GM12878 (cell line): ENCODE results near the gene LYRM2. TPM values are rescaled to one million over a fixed set of nuclear protein-coding genes. Genes with fewer than 3 reads are reported as not detected.

Experiments
- ATAC-seq: fragments of 200-7000 bp; cut with Tn5 transposase; 3 replicates; pipeline ENCODE4 v1.9.1; 2020; ENCODE audit warnings: mild to moderate bottlenecking, moderate library complexity
- BruUV-seq: library from RNA; stranded (reverse); fragments of 400-500 nt; replicated peaks from 2 replicates; lab custom pipeline; 2021; lab: Mats Ljungman, UMichigan
- CTCF ChIA-PET: fragments of 300-600 bp; sonication (Branson Sonifier 250); formaldehyde crosslinking; extraction: SDS; loops from one replicate; lab custom pipeline; 2021; ENCODE audit warnings: inconsistent platforms; lab: Yijun Ruan, JAX
- POLR2A ChIA-PET: fragments of 350-600 bp; formaldehyde crosslinking; extraction: SDS; loops from one replicate; lab custom pipeline; 2021; ENCODE audit warnings: inconsistent platforms; lab: Charles Lee
- RAD21 ChIA-PET: fragments of 300-600 bp; sonication (Branson Sonifier 250); formaldehyde crosslinking; loops from one replicate; lab custom pipeline; 2023; ENCODE audit warnings: antibody characterized with exemption; ENCODE audit not compliant: unreplicated experiment; lab: Charles Lee
- SMC1A ChIA-PET: fragments of 300-600 bp; sonication (Branson Sonifier 250); formaldehyde crosslinking; loops from one replicate; lab custom pipeline; 2023; ENCODE audit not compliant: unreplicated experiment, uncharacterized antibody; lab: Charles Lee
- DNase-seq: peaks from one replicate; pipeline ENCODE4 v3.0.0-alpha.2; 2011; ENCODE audit warnings: low read depth, low spot score
- FAIRE-seq: peaks from 3 replicates; lab custom pipeline; 2011; peaks lifted over from hg19 to GRCh38; lab: Jason Lieb, UNC
- H2AFZ ChIP-seq: 2 replicates; pipeline ENCODE4 v1.6.0; 2011; ENCODE audit warnings: low read depth, low read length, control low read depth; ENCODE audit not compliant: control insufficient read depth
- H3K27ac ChIP-seq: 2 replicates; pipeline ENCODE4 v1.5.1; 2011; ENCODE audit warnings: control low read depth; ENCODE audit not compliant: control insufficient read depth, insufficient read depth
- H3K27me3 ChIP-seq, 2 experiments: replicated peaks in 1 of 2; 2 replicates each; pipeline versions ENCODE4 v1.6.0 to v1.6.1; 2011; ENCODE audit warnings: low read length in 1 of 2; ENCODE audit not compliant: control insufficient read depth in 2 of 2, insufficient read depth in 2 of 2
- H3K36me3 ChIP-seq, 2 experiments: 2 replicates each; pipeline ENCODE4 v1.5.1; 2011; ENCODE audit warnings: low read length in 1 of 2; ENCODE audit not compliant: control insufficient read depth in 2 of 2, insufficient read depth in 2 of 2
- H3K4me1 ChIP-seq: 2 replicates; pipeline ENCODE4 v1.6.1; 2011; ENCODE audit warnings: mild to moderate bottlenecking, low read length, moderate library complexity, mixed read lengths; ENCODE audit not compliant: control insufficient read depth, insufficient read depth
- H3K4me2 ChIP-seq: 2 replicates; pipeline ENCODE4 v1.6.0; 2011; ENCODE audit warnings: control low read depth; ENCODE audit not compliant: control insufficient read depth, insufficient read depth
- H3K4me3 ChIP-seq: fragments of 200-600 bp; sonication (generic); 2 replicates; pipeline ENCODE4 v1.5.1; 2016
- H3K79me2 ChIP-seq: 2 replicates; pipeline ENCODE4 v1.6.0; 2011; ENCODE audit warnings: low read length; ENCODE audit not compliant: control insufficient read depth, insufficient read depth
- H3K9ac ChIP-seq: 2 replicates; pipeline ENCODE4 v1.8.0; 2011; ENCODE audit warnings: low read length, control low read depth, mixed read lengths; ENCODE audit not compliant: control insufficient read depth, insufficient read depth
- H3K9me3 ChIP-seq: replicated peaks from 3 replicates; pipeline ENCODE4 v1.5.1; 2011; ENCODE audit warnings: mild to moderate bottlenecking, low read length; ENCODE audit not compliant: control insufficient read depth, insufficient read depth
- H4K20me1 ChIP-seq: 2 replicates; pipeline ENCODE4 v1.6.0; 2011; ENCODE audit not compliant: control insufficient read depth, insufficient read depth
- ATF7 ChIP-seq: fragments of 450-650 bp; IDR thresholded peaks from 2 replicates; pipeline ENCODE4 v1.6.1; 2016; ENCODE audit warnings: low read depth, mild to moderate bottlenecking
- CREM ChIP-seq: IDR thresholded peaks from 2 replicates; pipeline ENCODE4 v1.6.1; 2014; ENCODE audit warnings: antibody characterized with exemption, low read depth
- DPF2 ChIP-seq: fragments of 450-650 bp; IDR thresholded peaks from 2 replicates; pipeline ENCODE4 v1.6.1; 2017; ENCODE audit warnings: mild to moderate bottlenecking
- EGR1 ChIP-seq, 2 experiments: IDR thresholded peaks; 1 replicate in 1 of 2; 2 replicates in 1 of 2; pipeline ENCODE4 v1.6.1; 2011 to 2012; ENCODE audit warnings: low read depth in 2 of 2, low read length in 2 of 2, borderline replicate concordance in 1 of 2, mild to moderate bottlenecking in 1 of 2, moderate library complexity in 1 of 2
- FOXK2 ChIP-seq: fragments of 450-650 bp; IDR thresholded peaks from 2 replicates; pipeline ENCODE4 v1.6.1; 2017; ENCODE audit warnings: mild to moderate bottlenecking, moderate library complexity
- GABPA ChIP-seq: IDR thresholded peaks from 2 replicates; pipeline ENCODE4 v1.6.1; 2014; ENCODE audit warnings: antibody characterized with exemption, low read depth, mild to moderate bottlenecking, inconsistent platforms
- JUNB ChIP-seq: IDR thresholded peaks from 2 replicates; pipeline ENCODE4 v1.6.1; 2016; ENCODE audit warnings: antibody characterized with exemption, mild to moderate bottlenecking
- LARP7 ChIP-seq: fragments of 450-650 bp; IDR thresholded peaks from 2 replicates; pipeline ENCODE4 v1.6.1; 2017; ENCODE audit warnings: mild to moderate bottlenecking
- MTA2 ChIP-seq: fragments of 450-650 bp; IDR thresholded peaks from 2 replicates; pipeline ENCODE4 v1.6.1; 2016; ENCODE audit warnings: low read depth, mild to moderate bottlenecking, moderate library complexity
- MYB ChIP-seq: fragments of 150-350 bp; IDR thresholded peaks from 2 replicates; pipeline ENCODE4 v1.6.1; 2014; ENCODE audit warnings: mild to moderate bottlenecking, low read depth, low read length, borderline replicate concordance
- PKNOX1 ChIP-seq: fragments of 450-650 bp; IDR thresholded peaks from 2 replicates; pipeline ENCODE4 v1.6.1; 2016; ENCODE audit warnings: mild to moderate bottlenecking
- SKIL ChIP-seq: fragments of 450-650 bp; IDR thresholded peaks from 2 replicates; pipeline ENCODE4 v1.6.1; 2017; ENCODE audit warnings: mild to moderate bottlenecking, low read depth, inconsistent platforms; ENCODE audit not compliant: poor library complexity, severe bottlenecking
- SREBF2 ChIP-seq: IDR thresholded peaks from 2 replicates; pipeline ENCODE4 v1.6.1; 2012; ENCODE audit warnings: mild to moderate bottlenecking, low read length
- TARDBP ChIP-seq: IDR thresholded peaks from 2 replicates; pipeline ENCODE4 v1.6.1; 2016; ENCODE audit warnings: borderline replicate concordance
- TCF7 ChIP-seq: IDR thresholded peaks from 2 replicates; pipeline ENCODE4 v1.6.1; 2014; ENCODE audit warnings: antibody characterized with exemption, borderline replicate concordance
- YY1 ChIP-seq: IDR thresholded peaks from 2 replicates; pipeline ENCODE4 v1.6.1; 2011; ENCODE audit warnings: low read depth, mild to moderate bottlenecking, low read length
- WGBS: methylation state at CpG from one replicate; pipeline ENCODE4 v1.1.6; 2016; ENCODE audit warnings: low lambda C conversion rate; ENCODE audit not compliant: insufficient replicate concordance, insufficient coverage; ENCODE audit errors: missing lambda C conversion rate; 5-methylcytosine and 5-hydroxymethylcytosine counted together
- in situ Hi-C: fragments of 300-500 bp; cut with MboI; formaldehyde crosslinking; loops from 9 replicates; pipeline ENCODE4 v1.14.3; 2018; ENCODE audit warnings: mixed read lengths
- intact Hi-C: fragments of 100-400 bp; cut with micrococcal nuclease; formaldehyde crosslinking; loops from one replicate; pipeline ENCODE4 v1.14.2; 2022; ENCODE audit not compliant: unreplicated experiment
- polyA plus RNA-seq, 11 experiments: library from polyadenylated mRNA; depleted of rRNA in 4 of 11; unstranded in 6 of 11; stranded (reverse) in 5 of 11; fragments of >200 nt; fragmentation: Nextera tagmentation in 4 of 11; fragmentation: Illumina TruSeq in 1 of 11; extraction: Ambion mirVana in 4 of 11; extraction: Trizol in 1 of 11; gene quantifications; 1 replicate in 1 of 11; 2 replicates in 10 of 11; pipeline versions ENCODE4 v1.2.1 to v1.2.3, GENCODE V29; 2011 to 2016; ENCODE audit warnings: inconsistent platforms in 2 of 11, missing spikeins in 2 of 11, low read depth in 1 of 11
- total RNA-seq, 4 experiments: library from RNA; depleted of rRNA in 3 of 4; stranded (reverse); fragments of >200 nt in 3 of 4; fragmentation: Illumina TruSeq in 1 of 4; extraction: Trizol in 1 of 4; gene quantifications; 2 replicates each; pipeline versions ENCODE4 v1.2.1 to v1.2.3, GENCODE V29; 2013 to 2021

LYRM2 gene
- total and polyA plus RNA-seq, 10 of the 15 experiments (the other 5 are each of a cell fraction or from before 2014, with no cell fraction given) = 17.2 to 75.0 (median 30.9) TPM

GRCh38 chr6:89681983-89682564 is 43.5 kb upstream of the LYRM2 start:
- Histone ChIP-seq H3K4me3 (no peak overlapping the region), H2AFZ (no peak overlapping the region), H4K20me1 (no peaks in the 10 kb centered on the region), H3K4me2 (no peak overlapping the region), H3K36me3 (peaks cover 26 to 32% of the 10 kb centered on the region in 2 experiments), H3K27ac (no peak overlapping the region), H3K9ac (no peak overlapping the region), H3K27me3 (no peaks in the 10 kb centered on the region), H3K4me1 (no peaks in the 10 kb centered on the region), H3K9me3 (no peaks in the 10 kb centered on the region), H3K79me2 (no peaks in the 10 kb centered on the region)
- POLR2A ChIA-PET = no interaction called here
- TF ChIP-seq JUNB (no peak), GABPA (no peak), TCF7 (no peak), DPF2 (no peak), SREBF2 (no peak), YY1 (no peak), SKIL (no peak), FOXK2 (no peak), TARDBP (no peak), ATF7 (no peak), CREM (no peak), MYB (no peak), MTA2 (no peak), PKNOX1 (no peak), LARP7 (no peak), EGR1 (IDR thresholded peaks at IDR 0.05; ENCODE audit: borderline replicate concordance in 1 of 2, low read depth in 2 of 2, low read length in 2 of 2) (no peak)
- CTCF ChIA-PET = interaction anchor here (0.7 kb wide), 1 partner anchor 310 kb away, joined by 3 read pairs; no protein-coding TSS in a partner anchor
- FAIRE-seq (no peak), ATAC-seq (no peak), DNase-seq (no peak)
- BruUV-seq = no TSS peak
- SMC1A ChIA-PET = interaction anchor here (0.6 kb wide), 1 partner anchor 126 kb away, joined by 3 read pairs; no protein-coding TSS in a partner anchor
- RAD21 ChIA-PET = no interaction called here
- in situ Hi-C loops = no loop called here
- intact Hi-C loops = no loop called here
- 96% methylated on average over 10 of the region's 10 CpGs for WGBS
